IPS-NIHi7 (cell line): Measurements from ENCODE around the gene ANO2.
A peak's percentile ranks its signal among the peaks of the same experiment; 100 is the strongest.

Experiments used
- DNase-seq: peaks from one replicate; pipeline ENCODE4 v3.0.0; 2012; ENCODE audit warnings: mixed read lengths; ENCODE audit errors: extremely low spot score

ANO2 gene

GRCh38 chr12:5582018-5582417 is 363.0 kb downstream of the ANO2 start:
- DNase-seq = no peak

GRCh38 chr12:5581616-5582015 is 363.4 kb downstream of the ANO2 start:
- DNase-seq = no peak

GRCh38 chr12:5581019-5581418 is 364.0 kb downstream of the ANO2 start:
- no peak for DNase-seq

- no peak for DNase-seq
These were observed 366.3 kb downstream of the ANO2 start for GRCh38 chr12:5578775-5579174.

GRCh38 chr12:5577741-5578140 is 367.3 kb downstream of the ANO2 start:
- no peak for DNase-seq

GRCh38 chr12:5577211-5577612 is 367.8 kb downstream of the ANO2 start:
- no peak for DNase-seq

- DNase-seq = no peak
These were observed 369.1 kb downstream of the ANO2 start for GRCh38 chr12:5575987-5576386.

GRCh38 chr12:5575232-5575631 is 369.8 kb downstream of the ANO2 start:
- no peak for DNase-seq

GRCh38 chr12:5573390-5573789 is 371.7 kb downstream of the ANO2 start:
- no peak for DNase-seq

- no peak for DNase-seq
These were observed 373.9 kb downstream of the ANO2 start for GRCh38 chr12:5571115-5571514.

GRCh38 chr12:5570416-5570815 is 374.6 kb downstream of the ANO2 start:
- DNase-seq = no peak

GRCh38 chr12:5568325-5568981 is 376.6 kb downstream of the ANO2 start:
- DNase-seq = no peak

GRCh38 chr12:5567016-5567725 is 377.9 kb downstream of the ANO2 start:
- no peak for DNase-seq

- no peak for DNase-seq
These were observed 379.0 kb downstream of the ANO2 start for GRCh38 chr12:5565933-5566599.

GRCh38 chr12:5562581-5562980 is 382.5 kb downstream of the ANO2 start:
- DNase-seq = no peak

- DNase-seq = no peak
These were observed 383.2 kb downstream of the ANO2 start for GRCh38 chr12:5561846-5562245.

GRCh38 chr12:5561057-5561456 is 384.0 kb downstream of the ANO2 start:
- peak; percentile 43 for DNase-seq

- DNase-seq = no peak
These were observed 384.8 kb downstream of the ANO2 start for GRCh38 chr12:5560265-5560664.

GRCh38 chr12:5557906-5558305 is 387.2 kb downstream of the ANO2 start:
- peak; percentile 40 for DNase-seq

- DNase-seq = no peak
These were observed 387.9 kb downstream of the ANO2 start for GRCh38 chr12:5556946-5557673.

GRCh38 chr12:5556033-5556614 is 388.9 kb downstream of the ANO2 start:
- DNase-seq = peak; percentile 70

GRCh38 chr12:5554711-5555110 is 390.3 kb downstream of the ANO2 start:
- no peak for DNase-seq
